ENCODE measurements around the gene CTDSPL. TPM values are rescaled to one million over a fixed set of nuclear protein-coding genes. Genes with fewer than 3 reads are reported as not detected.

The CTDSPL gene
- polyA plus RNA-seq, 2 donors = 7.6 to 13.6 TPM

GRCh38 chr3:37905987-37906674 lies 44.5 kb downstream of the CTDSPL start:
- Histone ChIP-seq H3K4me1 (ENCODE audit: control insufficient read depth in 2 of 2, insufficient read depth in 2 of 2, low read length in 1 of 2) (peaks cover 0 to 12% of the 10 kb centered on the region in 2 donors), H3K27me3 (ENCODE audit: control insufficient read depth in 1 of 2, insufficient read depth in 2 of 2, low read length in 2 of 2) (no peaks in the 10 kb centered on the region), H3K4me3 (ENCODE audit: low read depth in 1 of 2, low read length in 2 of 2) (no peak overlapping the region), H3K36me3 (ENCODE audit: control insufficient read depth in 2 of 2, insufficient read depth in 2 of 2, low read length in 1 of 2) (no peaks in the 10 kb centered on the region), H3K9me3 (ENCODE audit: control insufficient read depth in 2 of 2, insufficient read depth in 1 of 2, low read depth in 1 of 2, low read length in 1 of 2) (no peaks in the 10 kb centered on the region), H3K27ac (ENCODE audit: low read depth in 2 of 2, low read length in 1 of 2) (peak overlapping the region in 1 of 2 donors; percentile 57)
- 67 to 69% methylated on average over 8 of the region's 8 CpGs for WGBS, 2 donors

DNA sequence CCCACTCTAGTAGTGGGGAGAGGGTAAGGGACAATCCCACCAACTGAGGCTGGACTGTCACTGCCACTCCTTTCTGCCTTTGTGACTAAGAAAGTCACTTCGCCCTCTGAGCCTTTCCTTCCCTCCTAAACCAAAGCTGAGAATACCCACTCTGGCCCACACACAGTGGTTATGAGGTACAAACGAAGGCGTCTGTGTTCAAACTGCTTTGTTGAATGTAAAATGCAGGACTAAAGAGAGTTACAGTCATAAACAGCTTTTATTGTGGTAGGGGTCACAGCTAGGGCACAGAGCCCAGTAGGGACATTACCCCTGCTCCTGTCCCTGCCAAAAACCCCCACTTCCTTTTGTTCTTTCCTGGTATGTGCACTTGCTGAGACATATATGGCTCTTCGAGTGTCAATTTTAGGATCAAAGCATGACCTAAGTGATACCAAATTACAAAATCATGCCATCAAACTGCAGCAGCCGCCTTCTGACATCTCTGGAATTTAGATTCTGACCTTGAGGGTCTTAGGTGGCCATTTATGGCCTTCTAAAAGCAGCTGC lies 45.1 kb downstream of the CTDSPL start:
- Histone ChIP-seq H3K9me3 (ENCODE audit: control insufficient read depth in 2 of 2, insufficient read depth in 1 of 2, low read depth in 1 of 2, low read length in 1 of 2) (no peaks in the 10 kb centered on the region), H3K27me3 (ENCODE audit: control insufficient read depth in 1 of 2, insufficient read depth in 2 of 2, low read length in 2 of 2) (no peaks in the 10 kb centered on the region), H3K4me1 (ENCODE audit: control insufficient read depth in 2 of 2, insufficient read depth in 2 of 2, low read length in 1 of 2) (peaks cover 0 to 12% of the 10 kb centered on the region in 2 donors), H3K36me3 (ENCODE audit: control insufficient read depth in 2 of 2, insufficient read depth in 2 of 2, low read length in 1 of 2) (no peaks in the 10 kb centered on the region), H3K27ac (ENCODE audit: low read depth in 2 of 2, low read length in 1 of 2) (peak overlapping the region in 1 of 2 donors; percentile 36), H3K4me3 (ENCODE audit: low read depth in 1 of 2, low read length in 2 of 2) (no peak overlapping the region)
- 60 to 75% methylated on average over 5 of the region's 5 CpGs for WGBS, 2 donors

DNA sequence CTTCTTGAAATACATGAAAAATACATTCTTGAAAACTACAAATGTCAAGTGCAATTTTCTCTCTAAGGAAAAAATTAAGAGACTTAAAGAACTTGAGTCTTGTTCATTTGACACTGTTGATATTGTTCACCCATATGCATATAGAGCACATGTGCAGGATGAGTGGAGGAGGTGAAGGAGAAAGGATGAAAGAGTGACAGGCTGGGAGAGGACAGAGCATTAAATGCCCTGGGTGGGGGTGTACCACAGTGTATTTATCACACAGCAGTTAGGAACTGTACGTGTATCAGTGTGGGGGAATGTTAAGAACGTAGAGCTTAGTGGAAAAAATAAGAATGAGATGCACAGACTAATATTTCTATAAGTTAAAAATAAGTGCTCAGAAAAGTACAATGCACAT lies 45.7 kb downstream of the CTDSPL start:
- Histone ChIP-seq H3K4me1 (ENCODE audit: control insufficient read depth in 2 of 2, insufficient read depth in 2 of 2, low read length in 1 of 2) (peaks cover 0 to 12% of the 10 kb centered on the region in 2 donors), H3K36me3 (ENCODE audit: control insufficient read depth in 2 of 2, insufficient read depth in 2 of 2, low read length in 1 of 2) (no peaks in the 10 kb centered on the region), H3K27ac (ENCODE audit: low read depth in 2 of 2, low read length in 1 of 2) (no peak overlapping the region), H3K9me3 (ENCODE audit: control insufficient read depth in 2 of 2, insufficient read depth in 1 of 2, low read depth in 1 of 2, low read length in 1 of 2) (no peaks in the 10 kb centered on the region), H3K27me3 (ENCODE audit: control insufficient read depth in 1 of 2, insufficient read depth in 2 of 2, low read length in 2 of 2) (no peaks in the 10 kb centered on the region), H3K4me3 (ENCODE audit: low read depth in 1 of 2, low read length in 2 of 2) (no peak overlapping the region)
- WGBS, 2 donors = 66 to 67% methylated on average over 2 of the region's 2 CpGs

DNA sequence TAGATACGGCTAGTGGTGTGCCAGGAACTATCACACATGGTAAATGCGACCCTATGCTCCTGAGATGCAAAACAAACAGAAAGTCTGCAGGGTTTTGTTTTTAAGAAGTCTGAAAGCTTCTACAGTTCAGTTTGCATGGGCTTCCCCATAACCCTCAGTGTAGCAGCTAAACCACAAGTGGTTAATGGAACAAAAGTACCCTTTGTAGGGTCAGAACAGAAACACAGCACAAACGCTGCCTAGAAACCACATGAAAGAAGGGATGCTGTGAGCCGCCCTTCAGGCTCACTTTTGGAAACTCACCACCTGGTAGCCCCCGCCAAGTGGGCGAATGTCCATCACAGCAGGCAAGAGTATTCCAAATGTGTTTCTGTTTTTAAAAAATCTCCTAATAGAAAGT lies 46.2 kb downstream of the CTDSPL start:
- Histone ChIP-seq H3K36me3 (ENCODE audit: control insufficient read depth in 2 of 2, insufficient read depth in 2 of 2, low read length in 1 of 2) (no peaks in the 10 kb centered on the region), H3K9me3 (ENCODE audit: control insufficient read depth in 2 of 2, insufficient read depth in 1 of 2, low read depth in 1 of 2, low read length in 1 of 2) (no peaks in the 10 kb centered on the region), H3K4me1 (ENCODE audit: control insufficient read depth in 2 of 2, insufficient read depth in 2 of 2, low read length in 1 of 2) (peaks cover 0 to 10% of the 10 kb centered on the region in 2 donors), H3K27me3 (ENCODE audit: control insufficient read depth in 1 of 2, insufficient read depth in 2 of 2, low read length in 2 of 2) (no peaks in the 10 kb centered on the region), H3K4me3 (ENCODE audit: low read depth in 1 of 2, low read length in 2 of 2) (no peak overlapping the region), H3K27ac (ENCODE audit: low read depth in 2 of 2, low read length in 1 of 2) (no peak overlapping the region)
- WGBS, 2 donors = 57 to 66% methylated on average over 6 of the region's 6 CpGs

- WGBS, 2 donors = 84 to 87% methylated on average over 5 of the region's 5 CpGs
- Histone ChIP-seq H3K4me1 (ENCODE audit: control insufficient read depth in 2 of 2, insufficient read depth in 2 of 2, low read length in 1 of 2) (peaks cover 0 to 6% of the 10 kb centered on the region in 2 donors), H3K27me3 (ENCODE audit: control insufficient read depth in 1 of 2, insufficient read depth in 2 of 2, low read length in 2 of 2) (no peaks in the 10 kb centered on the region), H3K9me3 (ENCODE audit: control insufficient read depth in 2 of 2, insufficient read depth in 1 of 2, low read depth in 1 of 2, low read length in 1 of 2) (no peaks in the 10 kb centered on the region), H3K27ac (ENCODE audit: low read depth in 2 of 2, low read length in 1 of 2) (no peak overlapping the region), H3K36me3 (ENCODE audit: control insufficient read depth in 2 of 2, insufficient read depth in 2 of 2, low read length in 1 of 2) (no peaks in the 10 kb centered on the region), H3K4me3 (ENCODE audit: low read depth in 1 of 2, low read length in 2 of 2) (no peak overlapping the region)
Observed at GRCh38 chr3:37909067-37909911, 47.6 kb downstream of the CTDSPL start.

DNA sequence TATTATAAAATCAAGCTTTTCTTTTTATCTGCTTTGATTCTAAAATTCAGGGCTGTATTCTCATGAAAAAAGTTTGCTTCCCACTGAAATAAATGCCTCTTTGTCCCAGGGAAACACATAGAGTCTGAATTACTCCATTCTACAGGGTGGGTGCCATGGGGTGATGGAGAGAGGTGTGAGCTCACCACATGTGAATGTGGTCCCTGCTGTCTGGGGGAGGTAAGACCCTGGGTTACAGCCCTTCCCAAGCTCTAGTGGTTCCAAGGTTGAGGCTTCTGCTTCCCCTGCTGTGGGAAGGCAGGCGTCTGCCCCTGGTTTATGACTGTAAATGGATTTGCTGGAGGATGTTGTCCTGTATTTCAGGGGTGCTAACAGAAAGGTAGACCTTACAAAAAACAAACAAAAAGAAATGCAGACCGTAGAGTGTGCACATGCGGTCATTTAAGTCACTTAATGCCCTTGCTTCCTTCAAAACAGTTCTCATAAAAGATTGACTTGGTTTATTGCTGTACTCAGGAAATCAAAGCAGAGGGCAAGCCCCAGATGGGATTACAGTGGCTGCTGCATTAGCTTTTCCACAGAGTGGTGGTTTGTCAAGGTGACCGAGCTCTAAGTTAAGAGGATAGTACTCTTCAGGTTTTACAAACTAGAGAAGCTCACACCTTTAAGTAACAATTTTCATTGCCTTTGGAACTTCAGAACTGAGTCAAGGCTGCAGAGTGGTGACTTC lies 49.2 kb downstream of the CTDSPL start:
- WGBS, 2 donors = 69 to 83% methylated on average over 4 of the region's 4 CpGs
- H3K27me3 ChIP-seq (ENCODE audit: control insufficient read depth in 1 of 2, insufficient read depth in 2 of 2, low read length in 2 of 2) = no peaks in the 10 kb centered on the region
- no peak overlapping the region for H3K4me3 ChIP-seq (ENCODE audit: low read depth in 1 of 2, low read length in 2 of 2)
- no peak overlapping the region for H3K27ac ChIP-seq (ENCODE audit: low read depth in 2 of 2, low read length in 1 of 2)
- H3K4me1 ChIP-seq (ENCODE audit: control insufficient read depth in 2 of 2, insufficient read depth in 2 of 2, low read length in 1 of 2) = peaks cover 0 to 4% of the 10 kb centered on the region in 2 donors
- H3K9me3 ChIP-seq (ENCODE audit: control insufficient read depth in 2 of 2, insufficient read depth in 1 of 2, low read depth in 1 of 2, low read length in 1 of 2) = no peaks in the 10 kb centered on the region
- no peaks in the 10 kb centered on the region for H3K36me3 ChIP-seq (ENCODE audit: control insufficient read depth in 2 of 2, insufficient read depth in 2 of 2, low read length in 1 of 2)

GRCh38 chr3:37912052-37912733 lies 50.5 kb downstream of the CTDSPL start:
- H3K27me3 ChIP-seq (ENCODE audit: control insufficient read depth in 1 of 2, insufficient read depth in 2 of 2, low read length in 2 of 2) = no peaks in the 10 kb centered on the region
- H3K4me1 ChIP-seq (ENCODE audit: control insufficient read depth in 2 of 2, insufficient read depth in 2 of 2, low read length in 1 of 2) = no peaks in the 10 kb centered on the region
- H3K36me3 ChIP-seq (ENCODE audit: control insufficient read depth in 2 of 2, insufficient read depth in 2 of 2, low read length in 1 of 2) = no peaks in the 10 kb centered on the region
- 72 to 75% methylated on average over 9 of the region's 9 CpGs for WGBS, 2 donors
- H3K9me3 ChIP-seq (ENCODE audit: control insufficient read depth in 2 of 2, insufficient read depth in 1 of 2, low read depth in 1 of 2, low read length in 1 of 2) = no peaks in the 10 kb centered on the region
- no peak overlapping the region for H3K27ac ChIP-seq (ENCODE audit: low read depth in 2 of 2, low read length in 1 of 2)
- H3K4me3 ChIP-seq (ENCODE audit: low read depth in 1 of 2, low read length in 2 of 2) = no peak overlapping the region

GRCh38 chr3:37913522-37913921 lies 51.8 kb downstream of the CTDSPL start:
- Histone ChIP-seq H3K27ac (ENCODE audit: low read depth in 2 of 2, low read length in 1 of 2) (no peak overlapping the region), H3K27me3 (ENCODE audit: control insufficient read depth in 1 of 2, insufficient read depth in 2 of 2, low read length in 2 of 2) (no peaks in the 10 kb centered on the region), H3K9me3 (ENCODE audit: control insufficient read depth in 2 of 2, insufficient read depth in 1 of 2, low read depth in 1 of 2, low read length in 1 of 2) (no peaks in the 10 kb centered on the region), H3K4me3 (ENCODE audit: low read depth in 1 of 2, low read length in 2 of 2) (no peak overlapping the region), H3K4me1 (ENCODE audit: control insufficient read depth in 2 of 2, insufficient read depth in 2 of 2, low read length in 1 of 2) (no peaks in the 10 kb centered on the region), H3K36me3 (ENCODE audit: control insufficient read depth in 2 of 2, insufficient read depth in 2 of 2, low read length in 1 of 2) (no peaks in the 10 kb centered on the region)
- 83 to 86% methylated on average over 4 of the region's 4 CpGs for WGBS, 2 donors

DNA sequence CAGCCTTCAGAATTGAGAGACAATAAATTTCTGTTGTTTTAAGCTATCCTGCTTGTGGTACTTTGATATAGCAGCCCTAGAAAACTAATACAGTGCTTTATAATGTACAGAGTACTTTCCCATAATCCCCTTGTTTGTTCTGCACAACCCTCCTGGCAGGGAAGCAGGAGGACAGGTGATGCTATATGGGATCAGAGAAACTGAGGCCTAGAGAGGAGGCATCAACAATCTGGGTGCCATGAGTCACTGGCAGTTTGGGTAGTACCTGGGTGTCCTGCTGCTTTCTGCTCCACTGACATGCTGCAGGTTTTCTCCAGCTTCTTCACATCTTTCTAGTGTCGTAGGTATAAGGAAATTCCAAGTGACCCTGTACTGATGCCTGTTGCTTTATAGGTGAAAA lies 55.0 kb downstream of the CTDSPL start:
- Histone ChIP-seq H3K9me3 (ENCODE audit: control insufficient read depth in 2 of 2, insufficient read depth in 1 of 2, low read depth in 1 of 2, low read length in 1 of 2) (no peaks in the 10 kb centered on the region), H3K27ac (ENCODE audit: low read depth in 2 of 2, low read length in 1 of 2) (no peak overlapping the region), H3K36me3 (ENCODE audit: control insufficient read depth in 2 of 2, insufficient read depth in 2 of 2, low read length in 1 of 2) (no peaks in the 10 kb centered on the region), H3K4me3 (ENCODE audit: low read depth in 1 of 2, low read length in 2 of 2) (no peak overlapping the region), H3K27me3 (ENCODE audit: control insufficient read depth in 1 of 2, insufficient read depth in 2 of 2, low read length in 2 of 2) (no peaks in the 10 kb centered on the region), H3K4me1 (ENCODE audit: control insufficient read depth in 2 of 2, insufficient read depth in 2 of 2, low read length in 1 of 2) (peaks cover 0 to 3% of the 10 kb centered on the region in 2 donors)
- 83 to 92% methylated on average over 1 of the region's 1 CpG for WGBS, 2 donors
